ENCODE data around the gene CTPS1.

Gene CTPS1

DNA sequence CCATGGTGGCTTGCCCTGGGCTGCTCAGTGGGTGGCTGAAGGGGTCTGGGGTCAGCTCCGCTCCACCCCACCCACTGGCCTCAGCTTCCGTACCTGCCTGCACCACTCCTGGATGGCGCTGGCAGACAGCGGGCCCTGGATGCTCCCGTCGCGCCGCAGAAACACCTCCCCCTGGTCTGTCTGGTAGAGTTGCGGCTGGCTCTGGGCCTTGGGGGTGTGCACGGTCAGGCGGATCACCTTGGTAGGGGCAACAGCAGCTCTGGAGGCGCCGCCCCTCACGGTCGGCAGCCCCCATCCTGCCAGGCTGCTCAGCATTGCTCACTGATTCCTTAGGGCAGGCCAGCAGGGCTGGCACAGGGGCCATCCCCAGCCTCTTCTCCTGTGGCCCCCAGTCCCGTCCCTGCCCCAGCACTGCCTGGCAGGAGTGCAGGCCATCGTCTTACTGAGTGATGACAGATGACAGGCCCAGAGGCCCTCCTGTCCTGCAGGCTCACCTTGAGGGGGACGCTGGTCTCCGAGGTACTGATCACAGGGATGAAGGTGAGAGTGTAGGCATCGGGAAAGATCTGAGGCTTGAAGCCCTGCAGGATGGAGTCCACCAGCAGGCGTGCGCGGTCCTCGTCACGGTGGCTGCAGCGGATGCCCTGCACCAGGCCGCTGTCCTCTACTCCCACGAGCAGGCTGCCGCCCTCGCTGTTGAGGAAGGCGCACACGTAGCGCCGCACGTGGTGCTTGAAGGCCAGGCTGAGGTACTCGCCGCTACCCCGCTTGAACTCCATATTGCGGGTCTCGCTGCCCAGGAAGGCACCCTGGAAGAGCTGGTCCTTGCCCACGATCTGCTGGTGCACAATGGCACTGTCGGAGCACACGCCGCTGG, 37.9 kb downstream of the CTPS1 start:
- DNase-seq (ENCODE audit: low read depth, low spot score), result no peak
- no peak overlapping the region for H3K4me3 ChIP-seq (ENCODE audit: low read length)

DNA sequence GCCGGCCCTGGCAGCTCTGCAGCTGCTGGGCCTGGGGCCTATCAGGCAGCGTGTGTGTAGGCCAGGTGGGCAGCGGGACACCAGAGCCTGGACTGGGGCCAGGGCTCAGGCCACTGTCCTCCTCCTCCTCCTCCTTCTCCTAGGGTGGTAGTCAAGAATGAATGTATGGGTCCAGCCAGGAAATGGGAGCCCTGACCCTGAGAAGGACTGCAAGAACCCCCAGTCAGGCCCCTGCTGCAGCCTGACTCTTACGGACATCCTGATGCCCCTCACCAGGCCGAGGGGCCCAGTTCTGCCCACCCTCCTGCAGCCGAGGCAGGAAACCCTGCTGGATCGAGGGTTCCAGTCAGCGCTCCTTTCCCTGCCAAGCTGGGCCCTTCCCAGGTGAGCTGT, 38.5 kb downstream of the CTPS1 start:
- no peak for DNase-seq (ENCODE audit: low read depth, low spot score)
- no peak overlapping the region for H3K4me3 ChIP-seq (ENCODE audit: low read length)

DNA sequence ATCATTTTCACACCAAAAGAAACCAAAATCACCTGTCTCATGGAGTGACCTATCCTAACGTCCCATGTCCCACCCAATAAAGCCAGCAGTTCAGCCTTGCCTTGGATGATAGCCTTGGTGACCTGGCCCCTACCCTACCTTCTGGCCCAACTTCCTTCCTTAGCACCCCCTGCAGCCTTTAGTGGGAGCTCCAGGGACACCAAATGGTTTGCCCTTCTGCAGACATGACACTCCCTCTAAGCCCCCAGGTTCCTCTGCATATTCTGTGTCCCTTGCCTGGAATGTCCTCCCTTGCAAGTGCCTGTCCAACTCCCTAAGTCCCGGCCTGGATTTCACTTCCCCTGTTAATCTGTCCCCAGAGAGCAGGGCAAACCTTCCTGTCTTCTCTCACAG, 39.9 kb downstream of the CTPS1 start:
- no peak overlapping the region for H3K4me3 ChIP-seq (ENCODE audit: low read length)
- DNase-seq (ENCODE audit: low read depth, low spot score), result no peak

DNA sequence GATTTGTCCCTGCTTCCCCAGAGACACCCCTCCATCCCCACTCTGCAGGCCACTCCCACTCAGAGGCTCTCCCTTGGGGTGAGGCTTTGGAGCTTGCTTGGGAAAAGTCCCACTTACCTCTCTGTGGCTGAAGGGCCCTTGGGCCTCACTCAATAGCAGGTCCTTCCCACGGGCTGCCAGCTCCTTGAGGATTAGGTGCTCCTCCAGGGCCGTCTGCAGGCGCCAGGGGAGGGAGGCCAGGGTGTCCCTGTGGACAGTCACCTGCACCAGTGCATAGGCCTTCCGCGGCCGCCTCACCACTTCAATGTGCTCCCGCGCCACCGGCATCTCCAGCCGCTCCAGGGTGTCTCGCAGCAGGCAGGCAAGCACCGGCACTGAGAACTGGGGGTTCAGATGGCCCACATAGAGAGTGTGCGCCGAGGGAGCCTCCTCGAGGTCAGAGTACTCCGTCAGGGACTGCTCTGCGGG, 40.6 kb downstream of the CTPS1 start:
- DNase-seq (ENCODE audit: low read depth, low spot score), result no peak

DNA sequence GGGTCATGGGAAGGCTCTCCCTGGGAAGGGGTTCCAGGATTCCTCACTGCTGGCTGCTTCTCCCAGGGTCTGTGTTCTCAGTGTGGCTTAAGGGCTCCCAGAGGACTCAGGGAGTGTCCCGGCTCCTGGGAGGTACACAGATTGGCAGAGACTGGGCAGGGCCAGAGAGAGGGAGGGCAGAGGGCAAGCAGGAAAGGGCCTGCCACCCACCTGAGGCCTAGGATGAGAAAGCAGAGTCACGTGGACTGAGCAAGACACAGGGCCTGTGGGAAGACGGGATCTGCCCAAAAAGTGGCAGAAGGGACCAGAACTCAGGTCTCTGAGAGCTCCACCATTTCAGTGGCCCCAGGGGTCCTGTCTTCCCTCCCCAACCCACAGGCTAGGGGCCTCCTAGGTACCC, 41.2 kb downstream of the CTPS1 start:
- no peak overlapping the region for H3K4me3 ChIP-seq (ENCODE audit: low read length)
- no peak for DNase-seq (ENCODE audit: low read depth, low spot score)

More for the DNA sequence above, 40.6 kb downstream of the CTPS1 start:
- no peak overlapping the region for H3K4me3 ChIP-seq (ENCODE audit: low read length)

DNA sequence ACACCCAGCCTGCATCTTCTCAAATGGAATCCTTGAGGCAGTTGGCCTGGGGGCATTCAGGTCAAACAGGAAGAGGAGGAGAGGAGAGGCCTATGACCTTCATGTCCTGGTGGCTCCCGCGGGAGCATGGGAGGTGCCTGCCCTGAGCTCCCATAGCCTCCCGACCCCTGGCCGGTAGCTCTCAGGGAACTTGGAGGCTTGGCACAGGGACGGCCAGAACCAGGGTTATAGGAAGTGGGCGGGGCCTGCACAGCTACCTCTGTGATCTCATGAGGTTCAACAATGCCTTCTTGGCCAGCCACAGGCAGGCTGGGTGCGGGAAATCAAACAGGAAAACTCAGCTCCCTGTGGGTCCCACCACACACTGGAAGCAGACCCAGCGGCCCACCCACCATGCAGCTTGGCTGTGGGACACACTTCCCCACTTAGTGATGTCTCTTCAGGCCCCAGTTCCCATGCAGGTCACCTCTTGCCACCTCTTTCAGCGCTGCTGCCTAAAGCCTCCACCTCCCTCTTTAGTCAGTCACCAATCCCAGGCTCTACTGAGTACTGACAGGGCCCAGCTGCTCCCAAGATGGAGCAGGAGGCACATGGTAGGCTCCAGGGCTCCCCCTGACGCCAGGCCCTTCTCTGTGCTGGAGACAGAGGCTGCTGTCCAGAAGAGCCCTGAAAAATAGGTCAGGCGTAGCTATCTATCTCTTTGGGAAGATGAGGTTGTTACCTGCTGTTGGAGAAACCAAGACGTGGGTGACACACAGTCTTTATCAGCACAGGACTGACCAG, 42.2 kb downstream of the CTPS1 start, which contains the start of gene SLFNL1:
Gene SLFNL1 (minus strand): TSS at position 200 of the 783 bp plus-strand sequence. CDS start 1,065 bp downstream, outside the sequence.
- no peak for DNase-seq (ENCODE audit: low read depth, low spot score)
- H3K4me3 ChIP-seq (ENCODE audit: low read length), result no peak within 1 kb of the TSS

DNA sequence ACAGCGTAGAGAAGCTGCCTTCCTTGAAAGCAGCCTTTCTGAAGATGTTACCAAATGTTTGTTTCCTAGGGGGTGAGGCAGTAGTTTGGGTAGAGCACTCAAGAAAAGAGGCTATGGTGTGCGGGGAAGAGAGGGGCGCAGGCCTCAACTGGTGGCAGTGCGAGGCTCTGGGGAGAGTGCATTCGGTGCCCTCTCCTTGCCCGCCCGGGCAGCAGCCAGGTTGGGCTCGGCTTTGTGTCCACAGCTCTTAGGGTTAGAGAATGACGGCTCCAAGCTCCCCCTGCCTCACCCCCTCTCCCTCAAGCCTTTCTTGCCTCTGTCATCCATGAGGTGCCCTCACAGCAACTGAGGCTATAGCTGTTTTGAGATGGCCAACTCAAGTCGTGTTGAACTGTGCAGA, 42.9 kb downstream of the CTPS1 start:
- H3K4me3 ChIP-seq (ENCODE audit: low read length), result no peak overlapping the region

DNA sequence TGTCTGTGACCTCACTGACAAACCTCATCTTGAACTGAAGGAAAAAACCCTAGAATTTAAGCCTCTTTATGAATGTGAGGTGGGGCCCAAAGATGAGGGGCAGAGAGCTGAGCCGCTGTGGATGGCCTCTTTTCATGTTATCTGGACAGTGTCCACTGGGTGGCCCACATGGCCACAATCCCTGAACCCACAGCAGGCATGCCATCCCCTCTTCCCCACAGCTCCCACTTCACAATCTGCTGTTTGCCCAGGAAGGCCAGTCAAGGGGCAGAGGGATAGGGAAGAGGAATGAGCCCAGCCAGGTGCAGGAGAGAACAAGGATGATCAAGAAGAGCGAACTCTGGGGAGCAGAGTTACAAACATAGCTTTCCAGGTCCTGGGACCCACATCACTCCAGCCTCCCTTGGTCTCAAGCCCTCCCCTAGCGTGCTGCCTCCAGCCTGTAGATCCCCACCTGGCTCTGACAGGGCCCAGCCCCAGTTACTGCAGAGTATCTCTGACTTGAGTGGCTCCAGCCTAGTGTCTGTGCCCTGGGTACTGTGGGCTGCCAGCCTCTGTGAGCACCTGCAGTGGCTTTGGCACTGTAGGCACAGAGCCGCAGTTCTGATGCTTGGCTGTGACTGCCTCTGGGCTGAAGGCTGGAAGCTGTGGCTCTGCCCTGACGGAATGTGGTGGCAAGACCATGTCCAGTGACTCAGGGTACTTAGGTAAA, 43.9 kb downstream of the CTPS1 start:
- DNase-seq (ENCODE audit: low read depth, low spot score), result no peak
- no peak overlapping the region for H3K4me3 ChIP-seq (ENCODE audit: low read length)

More for the DNA sequence above, 42.9 kb downstream of the CTPS1 start:
- no peak for DNase-seq (ENCODE audit: low read depth, low spot score)

DNA sequence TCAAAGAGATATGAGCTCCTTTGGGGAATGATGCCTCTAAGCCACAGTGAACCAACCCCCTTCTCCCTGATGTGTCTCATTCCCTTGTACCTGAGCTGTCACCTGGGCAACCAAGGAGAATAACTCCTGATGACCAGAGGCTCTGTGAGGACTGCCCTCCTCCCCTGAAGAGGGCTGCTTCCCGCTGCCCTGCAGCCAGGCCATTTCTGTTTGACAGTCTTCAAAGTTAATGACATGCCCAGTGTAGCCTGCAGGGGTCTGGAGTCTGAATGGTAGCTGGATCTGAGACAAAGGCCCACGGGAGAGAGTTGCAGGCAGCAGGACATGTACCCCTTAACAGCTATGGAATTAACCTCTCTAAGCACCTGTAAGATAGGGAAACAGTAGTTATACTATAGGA, 45.5 kb downstream of the CTPS1 start:
- DNase-seq (ENCODE audit: low read depth, low spot score), result no peak
- no peak overlapping the region for H3K4me3 ChIP-seq (ENCODE audit: low read length)

DNA sequence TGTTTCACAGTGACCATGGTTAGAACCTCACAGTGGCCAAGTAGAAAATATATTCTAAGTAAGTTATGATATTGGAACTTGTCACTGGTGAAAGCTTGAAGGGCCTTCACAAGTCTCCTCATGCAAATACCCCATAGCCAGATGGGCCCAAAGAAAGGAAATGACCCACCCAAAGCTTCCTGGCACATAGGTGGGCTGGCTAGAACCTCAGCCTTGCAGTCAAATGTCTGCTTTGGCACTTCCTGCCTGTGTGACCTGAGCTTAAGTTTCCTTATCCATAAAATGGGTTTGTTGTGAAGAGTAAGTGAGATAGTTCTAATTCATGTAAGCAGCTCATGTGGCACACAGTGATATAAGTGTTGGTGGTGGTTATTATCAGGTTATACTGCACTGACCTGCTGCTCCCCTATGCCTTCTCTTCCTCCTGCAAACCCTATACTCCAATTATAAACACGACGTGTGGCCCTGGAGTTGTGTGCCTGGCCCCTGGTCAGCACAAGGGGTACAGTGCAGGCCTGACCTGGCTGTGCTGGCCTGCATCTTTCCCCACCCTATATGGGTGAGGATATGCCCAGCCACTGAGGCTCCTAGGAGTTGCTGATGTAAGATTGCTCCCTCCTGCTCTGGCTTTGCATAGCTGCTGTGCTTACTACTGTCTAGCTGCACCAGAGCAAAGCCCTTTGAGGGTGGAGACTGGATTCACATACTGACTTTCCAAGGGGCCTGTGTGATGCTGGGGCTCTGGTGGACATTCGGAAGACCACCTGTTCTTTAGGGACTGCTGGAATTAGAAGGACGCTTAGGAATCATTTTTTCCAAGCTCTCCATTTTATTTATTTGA, 46.7 kb downstream of the CTPS1 start:
- no peak for DNase-seq (ENCODE audit: low read depth, low spot score)
- H3K4me3 ChIP-seq (ENCODE audit: low read length), result no peak overlapping the region

DNA sequence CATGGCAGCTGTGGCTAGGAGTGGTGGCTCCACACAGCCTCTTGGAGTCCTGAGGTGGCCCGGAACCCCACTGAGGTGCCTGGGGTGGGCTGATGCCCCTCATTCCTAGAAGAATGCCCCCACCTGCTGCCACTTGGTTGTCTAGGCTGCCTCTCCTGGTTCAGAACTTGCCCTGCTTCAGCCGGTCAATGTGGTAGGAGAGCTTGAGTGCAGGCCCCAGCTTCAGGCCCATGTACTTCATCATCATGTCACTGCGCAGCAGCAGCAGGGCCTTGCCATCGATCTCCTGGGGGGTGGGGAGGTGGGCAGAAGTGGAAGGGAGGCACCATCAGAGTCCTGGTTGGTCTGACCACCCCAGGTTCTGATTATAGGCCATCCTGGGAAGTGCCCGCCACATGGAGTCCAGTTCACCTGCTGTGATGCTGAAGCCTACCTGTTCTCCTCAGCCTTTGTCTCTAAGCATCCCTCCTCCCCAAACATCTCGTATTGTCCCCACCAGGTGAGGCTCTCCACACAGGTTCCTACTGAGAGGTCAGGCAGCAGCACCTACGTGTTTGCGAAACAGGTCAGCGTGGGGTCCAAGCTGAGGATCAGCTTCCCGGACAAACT, 48.6 kb downstream of the CTPS1 start:
- no peak overlapping the region for H3K4me3 ChIP-seq (ENCODE audit: low read length)
- DNase-seq (ENCODE audit: low read depth, low spot score), result no peak

DNA sequence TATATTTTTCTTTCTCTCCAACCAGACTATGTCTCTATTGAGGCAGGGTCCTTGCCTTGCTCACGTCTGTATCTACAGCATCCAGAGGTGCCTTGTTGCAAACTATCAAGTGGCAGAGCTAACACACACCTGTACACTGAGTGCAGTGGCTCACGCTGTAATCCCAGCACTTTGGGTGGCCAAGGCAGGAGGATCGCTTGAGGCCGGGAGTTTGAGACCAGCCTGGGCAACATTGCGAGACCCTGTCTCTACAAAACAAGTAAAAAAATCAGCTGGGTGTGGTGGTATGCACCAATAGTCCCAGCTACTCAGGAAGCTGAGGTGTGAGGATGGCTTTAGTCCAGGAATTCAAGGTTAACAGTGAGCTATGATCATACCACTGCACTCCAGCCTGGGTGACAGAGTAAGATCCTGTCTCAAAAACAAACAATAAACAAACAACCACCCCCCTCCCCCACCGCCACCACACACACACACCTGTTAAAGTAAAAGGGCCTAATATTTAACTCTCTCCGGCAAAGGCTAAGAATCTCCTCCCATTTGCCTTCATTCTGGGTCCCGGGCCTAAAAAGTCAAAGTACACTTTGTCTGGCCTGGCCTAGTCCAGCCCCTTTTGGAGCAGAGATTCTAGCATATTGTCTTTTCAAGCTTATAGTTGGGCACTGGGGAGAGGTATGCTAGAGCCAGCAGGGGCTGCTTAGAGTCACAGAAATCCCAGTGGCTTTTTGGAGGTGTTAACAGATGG, 51.5 kb downstream of the CTPS1 start:
- no peak for DNase-seq (ENCODE audit: low read depth, low spot score)
- H3K4me3 ChIP-seq (ENCODE audit: low read length), result no peak overlapping the region

DNA sequence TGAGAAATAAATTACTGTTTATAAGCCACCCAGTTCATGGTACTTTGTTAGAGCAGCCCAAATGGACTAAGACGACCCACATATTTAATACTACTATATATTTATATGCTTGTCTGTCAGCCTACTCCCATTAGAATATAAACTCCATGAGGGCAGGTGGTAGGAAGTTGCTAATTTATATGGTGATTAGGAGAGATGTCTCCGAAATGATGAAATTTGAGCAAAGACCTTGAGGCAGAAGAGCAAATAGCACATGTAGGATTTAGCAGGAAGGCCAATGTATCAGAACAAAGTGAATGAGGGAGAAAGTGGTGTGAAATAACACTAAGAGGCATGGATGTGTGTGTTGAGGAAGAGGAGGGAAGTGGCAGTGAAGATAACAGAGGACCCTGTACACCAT, 52.7 kb downstream of the CTPS1 start:
- no peak overlapping the region for H3K4me3 ChIP-seq (ENCODE audit: low read length)

DNA sequence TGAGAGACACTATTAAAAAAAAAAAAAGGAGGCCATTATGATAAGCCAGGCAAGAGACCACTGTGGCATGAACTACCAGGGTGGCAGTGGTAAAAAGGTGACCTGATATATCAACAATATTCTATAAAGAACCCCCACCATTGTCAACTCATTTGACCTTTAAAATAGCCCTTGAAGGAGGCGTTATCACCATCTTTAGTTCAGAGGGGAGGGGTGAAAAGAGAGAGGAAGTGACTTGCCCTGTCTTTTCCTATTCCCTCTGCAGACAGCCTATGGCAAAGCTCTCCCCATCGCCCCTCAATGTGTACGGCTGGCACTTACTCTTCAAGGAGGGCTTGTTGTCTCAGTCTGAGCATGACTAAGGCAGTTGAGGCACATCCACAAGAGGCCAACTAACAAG, 53.8 kb downstream of the CTPS1 start:
- H3K4me3 ChIP-seq (ENCODE audit: low read length), result no peak overlapping the region
- DNase-seq (ENCODE audit: low read depth, low spot score), result no peak

More for the DNA sequence above, 52.7 kb downstream of the CTPS1 start:
- no peak for DNase-seq (ENCODE audit: low read depth, low spot score)

DNA sequence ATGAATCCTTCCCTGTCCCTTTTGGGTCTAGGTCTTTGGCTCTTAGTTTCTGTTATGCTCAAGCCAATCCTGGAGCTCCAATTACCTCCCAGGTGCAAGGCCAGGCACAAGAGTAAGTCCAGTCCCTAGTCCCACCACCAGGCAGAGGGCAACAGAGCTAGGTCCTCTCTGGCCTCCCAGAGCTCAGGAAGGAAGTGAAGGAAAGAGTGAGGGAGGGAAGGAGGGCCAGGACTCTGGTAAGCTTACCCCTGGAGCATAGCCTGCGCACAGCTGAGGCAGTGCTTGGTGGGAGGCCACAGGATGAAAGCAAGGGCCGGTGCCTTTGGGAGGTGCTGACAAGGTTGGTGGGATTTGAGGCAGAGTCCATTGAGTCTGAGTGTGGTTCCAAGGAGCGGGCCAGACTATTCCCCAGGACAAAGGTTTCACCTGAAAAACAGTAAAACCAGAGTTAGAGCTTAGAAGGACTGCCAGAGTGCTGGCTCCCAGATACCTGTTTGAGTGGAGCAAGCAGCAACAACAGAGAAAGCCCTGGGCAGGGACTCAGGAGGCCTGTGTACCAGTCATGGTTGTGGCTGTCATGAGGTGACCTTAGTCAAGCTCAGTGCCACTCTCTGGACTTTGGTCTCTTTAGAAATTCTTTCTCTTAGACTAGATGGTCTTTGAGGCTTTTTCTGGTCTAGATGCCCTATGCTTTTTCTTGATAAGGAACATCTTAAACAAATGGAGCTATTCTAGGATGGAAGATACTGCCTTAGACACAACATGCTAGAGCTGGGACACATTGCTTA, 57.8 kb downstream of the CTPS1 start:
- no peak overlapping the region for H3K4me3 ChIP-seq (ENCODE audit: low read length)
- DNase-seq (ENCODE audit: low read depth, low spot score), result no peak

DNA sequence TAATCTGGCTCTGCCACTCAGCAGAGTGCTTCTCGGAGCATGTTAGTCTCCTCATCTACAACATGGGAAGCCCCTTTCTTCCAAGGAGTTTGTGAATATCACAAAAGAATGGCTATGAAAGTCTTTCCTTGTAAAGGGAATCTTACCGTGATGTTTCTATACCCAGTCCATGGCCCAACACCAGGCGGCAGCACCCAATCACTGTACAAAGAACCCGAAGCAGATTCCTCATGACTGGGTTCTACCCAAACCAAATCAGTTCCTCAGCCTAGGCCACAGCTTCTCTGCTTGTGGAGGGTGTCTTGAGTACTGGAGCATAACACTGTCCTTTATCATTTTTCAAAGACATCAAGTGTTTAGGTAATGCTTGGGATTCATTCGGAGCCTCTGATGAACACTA, 58.6 kb downstream of the CTPS1 start:
- H3K4me3 ChIP-seq (ENCODE audit: low read length), result no peak overlapping the region
- DNase-seq (ENCODE audit: low read depth, low spot score), result no peak
